Bronchial epithelial cell (primary cell): ENCODE results near the gene NRIP2. TPM values are rescaled to one million over a fixed set of nuclear protein-coding genes. Genes with fewer than 3 reads are reported as not detected.
"Not testable (repeated sequence)": the region's sequence is repeated elsewhere in the genome, so short reads cannot be mapped to it uniquely, and the experiment has no call there.

Source experiments
- DNase-seq: peaks from one replicate; pipeline ENCODE4 v3.0.0-alpha.2; 2010; ENCODE audit warnings: low read depth
- FAIRE-seq: peaks from 2 replicates; lab custom pipeline; 2011; peaks lifted over from hg19 to GRCh38; lab: Jason Lieb, UNC
- H3K27me3 ChIP-seq: 2 replicates; pipeline ENCODE4 v1.5.1; 2011; ENCODE audit warnings: low read length; ENCODE audit not compliant: control insufficient read depth, insufficient read depth
- H3K36me3 ChIP-seq: 2 replicates; pipeline ENCODE4 v1.5.1; 2011; ENCODE audit warnings: low read length; ENCODE audit not compliant: control insufficient read depth, insufficient read depth
- H3K4me3 ChIP-seq: 2 replicates; pipeline ENCODE4 v1.5.1; 2011; ENCODE audit warnings: mild to moderate bottlenecking, low read depth, low read length, control low read depth
- CTCF ChIP-seq: IDR thresholded peaks from 2 replicates; pipeline ENCODE4 v1.5.1; 2011; ENCODE audit warnings: mild to moderate bottlenecking, moderate library complexity, low read length, control low read depth, inconsistent platforms; ENCODE audit not compliant: insufficient read depth, severe bottlenecking
- total RNA-seq: library from RNA; depleted of rRNA; stranded (reverse); fragments of >200 nt; gene quantifications from 2 replicates; pipeline ENCODE4 v1.2.1, GENCODE V29; 2014

Gene NRIP2
- total RNA-seq, 1 donor from 2014 or later, result not detected

GRCh38 chr12:2864198-2864597 lies 29.4 kb upstream of the NRIP2 start:
- no peak for TF ChIP-seq CTCF
- Histone ChIP-seq H3K27me3 (no peaks in the 10 kb centered on the region), H3K36me3 (peaks cover 10% of the 10 kb centered on the region), H3K4me3 (no peak overlapping the region)
- FAIRE-seq (no peak), DNase-seq (no peak)

GRCh38 chr12:2863402-2863801 lies 28.6 kb upstream of the NRIP2 start:
- H3K4me3 ChIP-seq, H3K27me3 ChIP-seq, DNase-seq, FAIRE-seq: not testable (repeated sequence)
- peaks cover 13% of the 10 kb centered on the region for H3K36me3 ChIP-seq

GRCh38 chr12:2862876-2863275 lies 28.0 kb upstream of the NRIP2 start:
- FAIRE-seq, result no peak
- DNase-seq, result no peak
- TF ChIP-seq CTCF, result no peak
- H3K36me3 ChIP-seq, result peaks cover 13% of the 10 kb centered on the region
- no peak overlapping the region for H3K4me3 ChIP-seq
- H3K27me3 ChIP-seq, result no peaks in the 10 kb centered on the region

- no peak for TF ChIP-seq CTCF
- Histone ChIP-seq H3K36me3 (peaks cover 17% of the 10 kb centered on the region), H3K4me3 (no peak overlapping the region), H3K27me3 (no peaks in the 10 kb centered on the region)
- DNase-seq (no peak), FAIRE-seq (no peak)
Measured at GRCh38 chr12:2860170-2860569, 25.3 kb upstream of the NRIP2 start.

GRCh38 chr12:2858944-2859421 lies 24.1 kb upstream of the NRIP2 start:
- FAIRE-seq (no peak), DNase-seq (no peak)
- H3K36me3 ChIP-seq, result peaks cover 11% of the 10 kb centered on the region
- no peak for TF ChIP-seq CTCF
- no peak overlapping the region for H3K4me3 ChIP-seq
- no peaks in the 10 kb centered on the region for H3K27me3 ChIP-seq

- FAIRE-seq (no peak), DNase-seq (no peak)
- no peak for TF ChIP-seq CTCF
- Histone ChIP-seq H3K4me3 (no peak overlapping the region), H3K36me3 (peaks cover 11% of the 10 kb centered on the region), H3K27me3 (no peaks in the 10 kb centered on the region)
Measured at GRCh38 chr12:2858334-2858733, 23.5 kb upstream of the NRIP2 start.
